Measurements from ENCODE around the gene THAP7.

The THAP7 gene

GRCh38 chr22:20982563-20982882, 19.4 kb downstream of the THAP7 start:
- Histone ChIP-seq H3K27ac (ENCODE audit: low read depth, low read length) (peak overlapping the region; percentile 80), H3K36me3 (ENCODE audit: control insufficient read depth in 1 of 2, insufficient read depth in 2 of 2, low read length in 2 of 2) (peaks cover 0 to 14% of the 10 kb centered on the region in 2 donors), H3K9me3 (ENCODE audit: control insufficient read depth in 1 of 2, low read length in 2 of 2) (peaks cover 6 to 7% of the 10 kb centered on the region in 2 donors), H3K4me1 (ENCODE audit: control insufficient read depth in 1 of 2, insufficient read depth in 2 of 2, low read length in 2 of 2) (peaks cover 29 to 32% of the 10 kb centered on the region in 2 donors), H3K4me3 (ENCODE audit: low read depth in 1 of 2, low read length in 2 of 2) (peak overlapping the region; percentile 89), H3K27me3 (ENCODE audit: control insufficient read depth in 1 of 2, insufficient read depth in 2 of 2, low read length in 2 of 2) (no peaks in the 10 kb centered on the region), H3K9ac (ENCODE audit: low read depth in 1 of 2, low read length in 2 of 2) (peak overlapping the region; percentile 82 to 89)

DNA sequence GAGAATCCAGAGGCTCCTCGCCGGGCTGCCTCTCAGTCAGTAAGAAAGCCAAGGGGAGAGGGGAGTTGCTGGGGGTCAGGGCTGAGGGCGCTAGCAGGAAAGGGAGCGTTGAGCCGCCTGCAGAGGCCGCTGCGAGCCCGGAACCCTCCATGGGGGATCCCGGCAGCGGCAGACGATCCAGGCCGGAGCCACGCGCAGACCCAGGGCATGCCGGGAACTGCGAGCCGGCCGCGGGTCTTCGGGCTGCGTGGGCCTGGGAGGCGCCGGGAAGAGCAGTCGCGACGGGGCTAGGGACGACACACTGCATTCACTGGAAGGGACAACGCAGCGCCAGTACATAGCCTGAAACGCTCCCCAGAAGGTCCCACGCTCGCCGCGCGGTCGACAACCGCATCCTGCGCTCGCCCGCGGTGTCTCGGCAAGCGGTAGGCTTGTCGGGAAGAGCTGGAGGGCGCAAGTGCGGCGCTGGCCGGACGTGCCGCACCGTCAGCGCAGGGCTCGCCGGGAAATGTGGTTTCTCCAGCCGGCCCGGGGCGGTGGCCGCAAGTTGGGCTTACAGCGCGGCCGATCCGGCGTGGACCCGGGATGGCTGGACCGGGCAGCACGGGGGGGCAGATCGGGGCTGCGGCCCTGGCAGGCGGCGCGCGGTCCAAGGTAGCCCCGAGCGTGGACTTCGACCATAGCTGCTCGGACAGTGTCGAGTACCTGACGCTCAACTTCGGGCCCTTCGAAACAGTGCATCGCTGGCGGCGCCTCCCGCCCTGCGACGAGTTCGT, 19.9 kb downstream of the THAP7 start, which contains the start of gene LZTR1:
TSS of gene LZTR1 (plus strand) at position 511 of the 776 bp plus-strand sequence. CDS start at position 586, 75 bp downstream.
- H3K27me3 ChIP-seq (ENCODE audit: control insufficient read depth in 1 of 2, insufficient read depth in 2 of 2, low read length in 2 of 2), result no peaks in the 10 kb centered on the region
- H3K9me3 ChIP-seq (ENCODE audit: control insufficient read depth in 1 of 2, low read length in 2 of 2), result peaks cover 6 to 7% of the 10 kb centered on the region in 2 donors
- peak within 1 kb of the TSS; percentile 89 for H3K4me3 ChIP-seq (ENCODE audit: low read depth in 1 of 2, low read length in 2 of 2)
- H3K27ac ChIP-seq (ENCODE audit: low read depth, low read length), result peak within 1 kb of the TSS; percentile 80
- peaks cover 29 to 32% of the 10 kb centered on the region in 2 donors for H3K4me1 ChIP-seq (ENCODE audit: control insufficient read depth in 1 of 2, insufficient read depth in 2 of 2, low read length in 2 of 2)
- peak within 1 kb of the TSS; percentile 82 to 89 for H3K9ac ChIP-seq (ENCODE audit: low read depth in 1 of 2, low read length in 2 of 2)
- H3K36me3 ChIP-seq (ENCODE audit: control insufficient read depth in 1 of 2, insufficient read depth in 2 of 2, low read length in 2 of 2), result peaks cover 0 to 12% of the 10 kb centered on the region in 2 donors

DNA sequence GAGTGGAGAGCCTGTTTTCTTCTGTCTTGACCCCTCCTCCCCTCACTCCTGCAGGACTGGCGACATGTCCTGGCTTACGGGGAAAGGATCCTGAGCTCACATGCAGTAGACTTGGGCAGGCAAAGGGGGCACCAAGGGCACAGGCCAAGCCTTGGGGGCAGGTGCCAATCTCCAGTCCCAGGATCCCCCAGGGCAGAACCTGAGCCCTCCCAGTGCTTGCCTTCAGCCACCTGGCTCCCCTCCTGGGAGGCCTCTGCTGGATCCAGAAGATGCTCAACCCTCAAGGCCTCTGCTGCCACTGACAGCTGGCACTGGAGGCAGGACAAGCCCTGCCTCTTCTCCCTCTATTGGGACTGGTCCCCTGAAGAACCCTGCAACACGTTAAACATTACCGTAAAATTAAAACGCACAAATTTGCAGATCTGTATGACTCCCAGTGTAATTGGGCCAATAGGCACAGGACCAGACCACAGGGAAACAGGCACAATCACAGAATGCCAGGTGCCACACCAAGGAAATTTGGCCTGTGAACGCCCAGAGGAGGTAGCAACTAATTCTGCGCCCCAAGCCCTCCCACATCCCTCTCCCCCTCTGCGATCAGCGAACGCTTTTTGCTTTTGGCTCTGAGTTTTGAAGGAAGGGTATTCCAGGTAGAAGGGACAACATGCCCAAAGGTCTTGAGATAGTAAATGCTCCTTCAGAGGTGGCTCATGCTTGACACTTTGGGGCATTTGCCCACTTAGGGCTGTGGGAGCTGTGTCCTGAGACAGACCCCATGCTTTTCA, 20.8 kb downstream of the THAP7 start:
- H3K9me3 ChIP-seq (ENCODE audit: control insufficient read depth in 1 of 2, low read length in 2 of 2), result peaks cover 6 to 7% of the 10 kb centered on the region in 2 donors
- peaks cover 29 to 32% of the 10 kb centered on the region in 2 donors for H3K4me1 ChIP-seq (ENCODE audit: control insufficient read depth in 1 of 2, insufficient read depth in 2 of 2, low read length in 2 of 2)
- peak overlapping the region; percentile 89 for H3K4me3 ChIP-seq (ENCODE audit: low read depth in 1 of 2, low read length in 2 of 2)
- H3K27me3 ChIP-seq (ENCODE audit: control insufficient read depth in 1 of 2, insufficient read depth in 2 of 2, low read length in 2 of 2), result no peaks in the 10 kb centered on the region
- H3K9ac ChIP-seq (ENCODE audit: low read depth in 1 of 2, low read length in 2 of 2), result peak overlapping the region; percentile 82 to 89
- H3K36me3 ChIP-seq (ENCODE audit: control insufficient read depth in 1 of 2, insufficient read depth in 2 of 2, low read length in 2 of 2), result peaks cover 0 to 7% of the 10 kb centered on the region in 2 donors
- peak overlapping the region; percentile 80 for H3K27ac ChIP-seq (ENCODE audit: low read depth, low read length)

- H3K27me3 ChIP-seq (ENCODE audit: control insufficient read depth in 1 of 2, insufficient read depth in 2 of 2, low read length in 2 of 2), result no peaks in the 10 kb centered on the region
- H3K36me3 ChIP-seq (ENCODE audit: control insufficient read depth in 1 of 2, insufficient read depth in 2 of 2, low read length in 2 of 2), result peaks cover 0 to under 1% of the 10 kb centered on the region in 2 donors
- H3K9me3 ChIP-seq (ENCODE audit: control insufficient read depth in 1 of 2, low read length in 2 of 2), result peaks cover 6 to 7% of the 10 kb centered on the region in 2 donors
- no peak overlapping the region for H3K9ac ChIP-seq (ENCODE audit: low read depth in 1 of 2, low read length in 2 of 2)
- peaks cover 29 to 32% of the 10 kb centered on the region in 2 donors for H3K4me1 ChIP-seq (ENCODE audit: control insufficient read depth in 1 of 2, insufficient read depth in 2 of 2, low read length in 2 of 2)
- no peak overlapping the region for H3K27ac ChIP-seq (ENCODE audit: low read depth, low read length)
- H3K4me3 ChIP-seq (ENCODE audit: low read depth in 1 of 2, low read length in 2 of 2), result no peak overlapping the region
These were observed 21.4 kb downstream of the THAP7 start for GRCh38 chr22:20980523-20980922.

DNA sequence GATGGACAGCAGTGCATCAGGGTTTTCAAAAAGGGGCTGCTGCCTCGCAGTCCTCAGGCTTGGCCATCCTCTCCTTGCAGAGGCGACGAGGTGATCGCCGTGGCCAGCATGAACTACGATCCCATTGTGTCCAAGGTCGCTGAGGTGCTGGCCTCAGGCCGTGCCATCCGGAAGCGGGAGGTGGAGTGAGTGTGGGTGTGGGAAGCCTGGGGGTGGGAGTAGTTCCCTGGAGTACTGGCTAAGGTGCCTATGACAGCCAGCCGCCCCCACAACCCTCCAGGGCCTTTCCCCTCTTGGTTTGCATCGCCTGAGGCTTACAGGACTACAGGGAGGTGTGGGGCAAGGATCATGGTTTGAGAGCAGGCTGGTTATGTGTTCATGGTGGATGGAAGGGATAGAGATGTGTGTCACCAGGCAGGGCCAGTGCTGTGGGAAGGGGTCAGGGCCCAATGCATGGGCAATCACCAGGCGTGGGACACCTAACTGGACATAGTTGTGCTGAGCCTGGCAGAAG, 21.9 kb downstream of the THAP7 start:
- H3K27me3 ChIP-seq (ENCODE audit: control insufficient read depth in 1 of 2, insufficient read depth in 2 of 2, low read length in 2 of 2), result no peaks in the 10 kb centered on the region
- peak overlapping the region; percentile 51 to 61 for H3K9ac ChIP-seq (ENCODE audit: low read depth in 1 of 2, low read length in 2 of 2)
- no peaks in the 10 kb centered on the region for H3K36me3 ChIP-seq (ENCODE audit: control insufficient read depth in 1 of 2, insufficient read depth in 2 of 2, low read length in 2 of 2)
- H3K27ac ChIP-seq (ENCODE audit: low read depth, low read length), result no peak overlapping the region
- H3K4me1 ChIP-seq (ENCODE audit: control insufficient read depth in 1 of 2, insufficient read depth in 2 of 2, low read length in 2 of 2), result peaks cover 29 to 32% of the 10 kb centered on the region in 2 donors
- peak overlapping the region; percentile 30 to 42 for H3K4me3 ChIP-seq (ENCODE audit: low read depth in 1 of 2, low read length in 2 of 2)
- H3K9me3 ChIP-seq (ENCODE audit: control insufficient read depth in 1 of 2, low read length in 2 of 2), result peaks cover 6 to 7% of the 10 kb centered on the region in 2 donors

DNA sequence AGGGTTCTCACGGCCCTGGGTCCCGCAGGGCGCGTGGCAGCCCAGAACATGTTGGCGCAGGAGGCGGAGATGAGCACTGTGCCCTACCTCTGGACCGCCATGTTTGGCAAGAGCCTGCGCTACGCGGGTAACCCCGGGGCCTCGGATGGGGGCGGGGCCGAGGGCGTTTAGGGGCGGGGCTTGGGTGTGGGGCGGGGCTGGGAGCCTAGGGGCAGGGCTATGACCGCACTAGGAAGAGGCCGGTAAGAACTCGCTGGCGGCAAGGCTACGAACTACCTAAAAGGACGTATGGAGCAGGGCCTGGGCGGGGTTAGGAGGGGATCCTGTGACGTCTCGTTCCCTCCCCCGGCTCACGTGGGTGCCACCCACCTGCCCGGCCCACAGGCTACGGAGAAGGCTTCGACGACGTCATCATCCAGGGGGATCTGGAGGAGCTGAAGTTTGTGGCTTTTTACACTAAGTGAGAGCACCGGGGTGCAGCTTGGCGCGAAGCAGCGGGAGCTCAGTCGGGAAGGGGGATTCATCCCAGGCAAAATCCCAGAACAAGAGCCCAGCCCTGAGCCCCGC, 22.6 kb downstream of the THAP7 start:
- Histone ChIP-seq H3K27ac (ENCODE audit: low read depth, low read length) (no peak overlapping the region), H3K4me1 (ENCODE audit: control insufficient read depth in 1 of 2, insufficient read depth in 2 of 2, low read length in 2 of 2) (peaks cover 29 to 32% of the 10 kb centered on the region in 2 donors), H3K27me3 (ENCODE audit: control insufficient read depth in 1 of 2, insufficient read depth in 2 of 2, low read length in 2 of 2) (no peaks in the 10 kb centered on the region), H3K9me3 (ENCODE audit: control insufficient read depth in 1 of 2, low read length in 2 of 2) (peaks cover 6 to 7% of the 10 kb centered on the region in 2 donors), H3K4me3 (ENCODE audit: low read depth in 1 of 2, low read length in 2 of 2) (peak overlapping the region; percentile 30 to 42), H3K36me3 (ENCODE audit: control insufficient read depth in 1 of 2, insufficient read depth in 2 of 2, low read length in 2 of 2) (no peaks in the 10 kb centered on the region), H3K9ac (ENCODE audit: low read depth in 1 of 2, low read length in 2 of 2) (peak overlapping the region; percentile 51 to 61)

- no peaks in the 10 kb centered on the region for H3K36me3 ChIP-seq (ENCODE audit: control insufficient read depth in 1 of 2, insufficient read depth in 2 of 2, low read length in 2 of 2)
- H3K27ac ChIP-seq (ENCODE audit: low read depth, low read length), result no peak overlapping the region
- H3K27me3 ChIP-seq (ENCODE audit: control insufficient read depth in 1 of 2, insufficient read depth in 2 of 2, low read length in 2 of 2), result no peaks in the 10 kb centered on the region
- no peak overlapping the region for H3K4me3 ChIP-seq (ENCODE audit: low read depth in 1 of 2, low read length in 2 of 2)
- H3K4me1 ChIP-seq (ENCODE audit: control insufficient read depth in 1 of 2, insufficient read depth in 2 of 2, low read length in 2 of 2), result peaks cover 29 to 31% of the 10 kb centered on the region in 2 donors
- no peak overlapping the region for H3K9ac ChIP-seq (ENCODE audit: low read depth in 1 of 2, low read length in 2 of 2)
- peaks cover 6 to 7% of the 10 kb centered on the region in 2 donors for H3K9me3 ChIP-seq (ENCODE audit: control insufficient read depth in 1 of 2, low read length in 2 of 2)
These were observed 23.5 kb downstream of the THAP7 start for GRCh38 chr22:20978419-20978818.

DNA sequence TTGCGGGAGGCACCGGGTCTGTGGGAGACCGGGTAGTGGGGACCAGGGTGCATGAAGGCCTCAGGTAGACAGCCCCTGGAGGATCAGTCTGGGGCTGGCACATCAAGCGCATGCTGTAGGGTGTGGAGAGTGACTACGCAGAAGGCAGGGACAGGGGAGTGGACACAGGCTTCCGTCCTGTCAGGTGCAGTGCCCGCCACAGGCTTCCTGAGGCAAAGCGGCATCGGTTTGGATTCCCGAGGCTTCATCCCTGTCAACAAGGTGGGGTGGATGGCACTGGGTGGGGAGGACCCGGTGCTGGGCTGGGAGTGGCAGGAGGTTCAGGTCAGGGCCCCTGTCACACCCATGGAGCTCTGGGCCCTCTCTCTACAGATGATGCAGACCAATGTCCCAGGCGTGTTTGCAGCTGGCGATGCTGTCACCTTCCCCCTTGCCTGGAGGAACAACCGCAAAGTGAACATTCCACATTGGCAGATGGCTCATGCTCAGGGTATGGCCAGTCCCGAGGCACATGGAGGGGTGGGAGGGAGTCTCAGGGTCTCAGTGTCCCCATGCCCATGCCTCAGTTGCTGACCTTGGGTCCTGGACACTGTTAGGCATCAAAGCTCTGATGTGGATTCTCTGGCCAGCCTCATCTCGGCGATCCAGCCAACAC, 24.3 kb downstream of the THAP7 start:
- H3K9ac ChIP-seq (ENCODE audit: low read depth in 1 of 2, low read length in 2 of 2), result no peak overlapping the region
- H3K9me3 ChIP-seq (ENCODE audit: control insufficient read depth in 1 of 2, low read length in 2 of 2), result peaks cover 6 to 7% of the 10 kb centered on the region in 2 donors
- H3K4me1 ChIP-seq (ENCODE audit: control insufficient read depth in 1 of 2, insufficient read depth in 2 of 2, low read length in 2 of 2), result peaks cover 23 to 24% of the 10 kb centered on the region in 2 donors
- H3K36me3 ChIP-seq (ENCODE audit: control insufficient read depth in 1 of 2, insufficient read depth in 2 of 2, low read length in 2 of 2), result no peaks in the 10 kb centered on the region
- H3K4me3 ChIP-seq (ENCODE audit: low read depth in 1 of 2, low read length in 2 of 2), result no peak overlapping the region
- H3K27ac ChIP-seq (ENCODE audit: low read depth, low read length), result no peak overlapping the region
- H3K27me3 ChIP-seq (ENCODE audit: control insufficient read depth in 1 of 2, insufficient read depth in 2 of 2, low read length in 2 of 2), result no peaks in the 10 kb centered on the region

DNA sequence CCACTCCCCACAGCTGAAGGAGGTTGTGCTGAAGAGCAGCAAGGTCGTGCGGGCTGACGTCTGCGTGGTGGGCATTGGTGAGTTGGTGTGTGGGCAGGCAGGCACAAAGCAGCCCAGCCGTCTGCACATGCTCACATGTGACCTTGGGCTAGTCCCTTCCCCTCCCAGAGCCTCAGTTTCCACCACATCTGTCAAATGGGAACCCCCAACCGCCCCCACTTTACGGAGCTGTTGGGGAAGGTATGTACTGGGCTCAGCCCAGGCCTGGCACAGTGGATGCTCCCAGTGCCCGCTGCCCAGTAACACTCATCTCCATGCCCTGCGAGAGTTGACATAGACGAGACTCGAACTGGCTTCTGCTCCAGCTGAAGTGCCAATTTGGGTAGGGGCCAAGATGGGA, 24.9 kb downstream of the THAP7 start:
- Histone ChIP-seq H3K9me3 (ENCODE audit: control insufficient read depth in 1 of 2, low read length in 2 of 2) (peaks cover 6 to 7% of the 10 kb centered on the region in 2 donors), H3K9ac (ENCODE audit: low read depth in 1 of 2, low read length in 2 of 2) (no peak overlapping the region), H3K27me3 (ENCODE audit: control insufficient read depth in 1 of 2, insufficient read depth in 2 of 2, low read length in 2 of 2) (no peaks in the 10 kb centered on the region), H3K4me1 (ENCODE audit: control insufficient read depth in 1 of 2, insufficient read depth in 2 of 2, low read length in 2 of 2) (peaks cover 21 to 22% of the 10 kb centered on the region in 2 donors), H3K27ac (ENCODE audit: low read depth, low read length) (no peak overlapping the region), H3K36me3 (ENCODE audit: control insufficient read depth in 1 of 2, insufficient read depth in 2 of 2, low read length in 2 of 2) (no peaks in the 10 kb centered on the region), H3K4me3 (ENCODE audit: low read depth in 1 of 2, low read length in 2 of 2) (no peak overlapping the region)
